Mesenchymal stem cell (in vitro differentiated cells and primary cell): ENCODE results near the gene PRRT2. TPM values are rescaled to one million over a fixed set of nuclear protein-coding genes. Genes with fewer than 3 reads are reported as not detected.

ENCODE experiments used
- DNase-seq: peaks from one replicate; pipeline ENCODE4 v3.0.0-alpha.2; 2013
- H2AFZ ChIP-seq: one replicate; pipeline ENCODE4 v1.6.1; 2013; ENCODE audit warnings: low read depth, mild to moderate bottlenecking, control low read depth, inconsistent platforms, low read length, moderate library complexity
- H2AK5ac ChIP-seq: 2 replicates; pipeline ENCODE4 v1.6.1; 2013; ENCODE audit warnings: low read length, moderate library complexity, mild to moderate bottlenecking, inconsistent platforms; ENCODE audit not compliant: severe bottlenecking
- H2BK120ac ChIP-seq: one replicate; pipeline ENCODE4 v1.6.1; 2013; ENCODE audit warnings: low read depth, mild to moderate bottlenecking, inconsistent platforms, low read length, moderate library complexity
- H2BK12ac ChIP-seq, 2 experiments: one replicate each; pipeline ENCODE4 v1.6.1; 2013; ENCODE audit warnings: inconsistent platforms in 2 of 2, low read length in 2 of 2, mild to moderate bottlenecking in 2 of 2, moderate library complexity in 2 of 2, control low read depth in 1 of 2
- H2BK15ac ChIP-seq: one replicate; pipeline ENCODE4 v1.6.1; 2013; ENCODE audit warnings: mild to moderate bottlenecking, low read depth, inconsistent platforms; ENCODE audit not compliant: poor library complexity, severe bottlenecking
- H2BK5ac ChIP-seq: 2 replicates; pipeline ENCODE4 v1.6.1; 2013; ENCODE audit warnings: low read depth, mild to moderate bottlenecking, low read length, control low read depth, inconsistent platforms; ENCODE audit not compliant: poor library complexity, severe bottlenecking
- H3K14ac ChIP-seq, 2 experiments: one replicate each; pipeline ENCODE4 v1.6.1; 2013; ENCODE audit warnings: inconsistent platforms in 2 of 2, low read length in 2 of 2, control low read depth in 1 of 2, mild to moderate bottlenecking in 1 of 2, moderate library complexity in 1 of 2
- H3K18ac ChIP-seq, 2 experiments: one replicate each; pipeline ENCODE4 v1.6.1; 2013; ENCODE audit warnings: inconsistent platforms in 2 of 2, low read length in 2 of 2, control low read depth in 1 of 2, low read depth in 1 of 2, mild to moderate bottlenecking in 1 of 2
- H3K23ac ChIP-seq, 2 experiments: one replicate each; pipeline ENCODE4 v1.6.1; 2013; ENCODE audit warnings: inconsistent platforms in 2 of 2, low read length in 2 of 2, mild to moderate bottlenecking in 2 of 2, moderate library complexity in 2 of 2, control low read depth in 1 of 2
- H3K27ac ChIP-seq: 2 replicates; pipeline ENCODE4 v1.5.1; 2013; ENCODE audit warnings: mild to moderate bottlenecking, moderate library complexity, low read length, control low read depth, inconsistent platforms; ENCODE audit not compliant: poor library complexity, severe bottlenecking
- H3K27me3 ChIP-seq, 2 experiments: 2 replicates each; pipeline versions ENCODE4 v1.6.1 to v1.7.0; 2013; ENCODE audit warnings: low read length in 2 of 2, mild to moderate bottlenecking in 2 of 2, moderate library complexity in 2 of 2, control low read depth in 1 of 2, inconsistent platforms in 1 of 2; ENCODE audit not compliant: control insufficient read depth in 1 of 2, insufficient read depth in 1 of 2
- H3K36me3 ChIP-seq, 2 experiments: 2 replicates each; pipeline versions ENCODE4 v1.6.1 to v1.7.0; 2013; ENCODE audit warnings: low read length in 2 of 2, control low read depth in 1 of 2, inconsistent platforms in 1 of 2, low read depth in 1 of 2, mild to moderate bottlenecking in 1 of 2; ENCODE audit not compliant: insufficient read depth in 2 of 2, control insufficient read depth in 1 of 2
- H3K4ac ChIP-seq, 2 experiments: one replicate each; pipeline ENCODE4 v1.6.1; 2013; ENCODE audit warnings: inconsistent platforms in 2 of 2, low read length in 2 of 2, mild to moderate bottlenecking in 2 of 2, moderate library complexity in 2 of 2, control low read depth in 1 of 2, low read depth in 1 of 2
- H3K4me1 ChIP-seq: 2 replicates; pipeline ENCODE4 v1.6.1; 2013; ENCODE audit warnings: low read depth, low read length, control low read depth; ENCODE audit not compliant: control insufficient read depth, insufficient read depth
- H3K4me2 ChIP-seq: 2 replicates; pipeline ENCODE4 v1.6.1; 2013; ENCODE audit warnings: low read length, mild to moderate bottlenecking, inconsistent platforms; ENCODE audit not compliant: poor library complexity, severe bottlenecking
- H3K4me3 ChIP-seq, 2 experiments: 2 replicates each; pipeline versions ENCODE4 v1.5.1 to v1.7.0; 2013; ENCODE audit warnings: low read length in 2 of 2, mild to moderate bottlenecking in 2 of 2, control low read depth in 1 of 2, low read depth in 1 of 2; ENCODE audit not compliant: insufficient read depth in 1 of 2
- H3K79me1 ChIP-seq: replicated peaks from 2 replicates; pipeline ENCODE4 v1.6.1; 2013; ENCODE audit warnings: mild to moderate bottlenecking, control low read depth, low read length, inconsistent platforms; ENCODE audit not compliant: poor library complexity, severe bottlenecking
- H3K9ac ChIP-seq: 2 replicates; pipeline ENCODE4 v1.7.0; 2013; ENCODE audit warnings: mild to moderate bottlenecking, low read length, moderate library complexity
- H3K9me3 ChIP-seq: 2 replicates; pipeline ENCODE4 v1.7.0; 2013; ENCODE audit warnings: mild to moderate bottlenecking, low read length; ENCODE audit not compliant: control insufficient read depth
- H4K8ac ChIP-seq: one replicate; pipeline ENCODE4 v1.6.1; 2013; ENCODE audit warnings: inconsistent platforms, mild to moderate bottlenecking, low read length, moderate library complexity
- H4K91ac ChIP-seq: one replicate; pipeline ENCODE4 v1.6.1; 2013; ENCODE audit warnings: mild to moderate bottlenecking, low read length, inconsistent platforms
- WGBS: methylation state at CpG from one replicate; pipeline ENCODE4 v1.1.7; 2013; ENCODE audit warnings: mixed read lengths; 5-methylcytosine and 5-hydroxymethylcytosine counted together
- small RNA-seq: library from polyadenylated mRNA; stranded (forward); fragments of <200 nt; extraction: miRNeasy Mini kit (QIAGEN cat#:217004); gene quantifications from one replicate; pipeline ENCODE3, GENCODE V24; 2013; ENCODE audit warnings: low read depth

Gene PRRT2

DNA sequence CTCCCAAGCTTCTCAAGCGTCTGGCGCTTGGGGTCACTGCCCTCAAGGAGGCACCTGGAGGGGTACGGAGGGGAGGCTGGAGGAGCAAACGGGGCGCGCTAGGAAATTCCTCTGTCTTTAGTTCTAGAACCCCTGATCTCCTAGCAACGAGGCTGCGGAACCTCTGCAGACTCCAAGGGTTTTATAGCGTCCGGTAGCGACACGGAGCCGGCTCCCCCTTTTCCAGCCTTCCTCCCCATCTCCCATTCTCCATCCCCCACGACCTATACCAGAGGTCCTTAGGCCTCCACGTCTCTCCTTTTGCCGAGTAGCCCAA, 51.6 kb downstream of the PRRT2 start:
- no peak overlapping the region for H2BK5ac ChIP-seq
- H3K9ac ChIP-seq: peak overlapping the region; percentile 92
- H3K4me2 ChIP-seq: peak overlapping the region; percentile 45
- no peak overlapping the region for H2AFZ ChIP-seq
- H3K23ac ChIP-seq: no peak overlapping the region
- no peak overlapping the region for H3K14ac ChIP-seq
- H4K91ac ChIP-seq: no peak overlapping the region
- H2BK120ac ChIP-seq: no peak overlapping the region
- 43% methylated on average over 14 of the region's 16 CpGs for WGBS
- no peaks in the 10 kb centered on the region for H3K27me3 ChIP-seq
- H3K9me3 ChIP-seq: no peaks in the 10 kb centered on the region
- no peak overlapping the region for H3K27ac ChIP-seq
- H3K4me3 ChIP-seq: peak overlapping the region in 1 of 2 experiments; percentile 97
- H4K8ac ChIP-seq: peak overlapping the region; percentile 86
- DNase-seq: no peak
- no peak overlapping the region for H3K18ac ChIP-seq
- peaks cover 12% of the 10 kb centered on the region for H3K79me1 ChIP-seq
- peaks cover 23 to 27% of the 10 kb centered on the region in 2 experiments for H3K36me3 ChIP-seq
- H3K4ac ChIP-seq: no peak overlapping the region
- H2AK5ac ChIP-seq: no peak overlapping the region
- no peak overlapping the region for H2BK15ac ChIP-seq
- H2BK12ac ChIP-seq: peak overlapping the region in 1 of 2 experiments; percentile 24
- peaks cover 10% of the 10 kb centered on the region for H3K4me1 ChIP-seq

DNA sequence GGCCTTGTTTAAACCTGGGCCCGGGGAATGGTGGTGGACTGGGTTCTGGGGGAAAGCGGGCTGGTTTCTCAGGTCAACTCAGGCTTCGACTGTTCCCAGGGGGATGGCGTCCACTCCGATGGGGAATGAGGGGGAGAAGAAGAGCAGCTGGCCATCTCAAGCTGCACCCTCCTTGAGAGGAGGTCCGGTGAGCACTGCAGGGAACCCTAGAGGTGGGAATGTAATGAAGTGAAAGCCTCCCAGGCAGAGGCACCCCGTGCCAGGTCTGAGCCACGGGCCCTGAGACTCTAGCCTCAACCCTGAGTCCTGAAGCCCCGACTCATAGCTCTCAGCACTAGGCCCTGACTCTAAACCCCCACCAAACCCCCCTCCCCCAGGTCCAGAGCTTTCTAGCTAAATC, 52.2 kb downstream of the PRRT2 start:
- 85% methylated on average over 9 of the region's 9 CpGs for WGBS
- H3K14ac ChIP-seq: no peak overlapping the region
- H3K9me3 ChIP-seq: no peaks in the 10 kb centered on the region
- DNase-seq: no peak
- no peak overlapping the region for H4K8ac ChIP-seq
- H3K36me3 ChIP-seq: peaks cover 18 to 22% of the 10 kb centered on the region in 2 experiments
- H2AK5ac ChIP-seq: no peak overlapping the region
- peaks cover 10% of the 10 kb centered on the region for H3K4me1 ChIP-seq
- no peak overlapping the region for H3K23ac ChIP-seq
- H2BK5ac ChIP-seq: no peak overlapping the region
- H2BK15ac ChIP-seq: no peak overlapping the region
- no peak overlapping the region for H3K4ac ChIP-seq
- no peak overlapping the region for H3K9ac ChIP-seq
- no peak overlapping the region for H2AFZ ChIP-seq
- H3K27me3 ChIP-seq: no peaks in the 10 kb centered on the region
- H3K4me3 ChIP-seq: no peak overlapping the region
- H4K91ac ChIP-seq: no peak overlapping the region
- H2BK120ac ChIP-seq: no peak overlapping the region
- peaks cover 12% of the 10 kb centered on the region for H3K79me1 ChIP-seq
- no peak overlapping the region for H3K4me2 ChIP-seq
- no peak overlapping the region for H2BK12ac ChIP-seq
- no peak overlapping the region for H3K18ac ChIP-seq
- no peak overlapping the region for H3K27ac ChIP-seq

Small RNA genes within 50 kb of the gene (small RNA-seq; reads per million reads assigned to genes)
- gene AC009133.6 (not detected), gene AC120114.4 (not detected)
